B cell (primary cell): ENCODE data around the gene SELENBP1.

Experiments used
- CTCF ChIP-seq: fragments of 200-600 bp; IDR thresholded peaks from one replicate; pipeline ENCODE4 v1.8.0; 2022; ENCODE audit warnings: antibody characterized with exemption, mild to moderate bottlenecking
- EZH2 ChIP-seq: IDR thresholded peaks from 2 replicates; pipeline ENCODE4 v1.6.1; 2012; ENCODE audit warnings: borderline replicate concordance, low read depth, mild to moderate bottlenecking, moderate library complexity, low read length; ENCODE audit not compliant: insufficient read depth, poor library complexity, severe bottlenecking

- TF ChIP-seq CTCF (no peak), EZH2 (no peak)
Observed at GRCh38 chr1:151368393-151369301, 3.9 kb downstream of the SELENBP1 start.
